Type B pancreatic cell (in vitro differentiated cells): ENCODE measurements around the gene TPGS2. TPM values are rescaled to one million over a fixed set of nuclear protein-coding genes. Genes with fewer than 3 reads are reported as not detected.

Source experiments
- DNase-seq: peaks from one replicate; pipeline ENCODE4 v3.0.0; 2021; ENCODE audit warnings: mixed read lengths; ENCODE audit not compliant: unreplicated experiment; ENCODE audit errors: extremely low spot score
- H3K27ac Mint-ChIP-seq: 2 replicates; pipeline ENCODE4 v1.8.0; 2021; ENCODE audit warnings: mild to moderate bottlenecking, mixed read lengths
- H3K27me3 Mint-ChIP-seq: 2 replicates; pipeline ENCODE4 v1.8.0; 2021; ENCODE audit warnings: mixed read lengths
- H3K36me3 Mint-ChIP-seq: 2 replicates; pipeline ENCODE4 v1.8.0; 2021; ENCODE audit warnings: mixed read lengths
- H3K4me1 Mint-ChIP-seq: one replicate; pipeline ENCODE4 v1.8.0; 2021; ENCODE audit warnings: mixed read lengths; ENCODE audit not compliant: unreplicated experiment
- H3K4me3 Mint-ChIP-seq: 2 replicates; pipeline ENCODE4 v1.8.0; 2021; ENCODE audit warnings: mild to moderate bottlenecking, mixed read lengths
- H3K9me3 Mint-ChIP-seq: 2 replicates; pipeline ENCODE4 v1.8.0; 2021; ENCODE audit warnings: mixed read lengths
- CTCF ChIP-seq: fragments of 200-600 bp; sonication (generic); conservative IDR thresholded peaks from 2 replicates; pipeline ENCODE4 v1.5.0; 2021; ENCODE audit warnings: antibody characterized with exemption, mild to moderate bottlenecking
- total RNA-seq: library from RNA; stranded (reverse); gene quantifications from 2 replicates; pipeline ENCODE4 v1.2.1, GENCODE V29; 2021; ENCODE audit warnings: low replicate concordance

TPGS2 gene
- total RNA-seq, 1 donor from 2014 or later = 121 TPM

- Mint-ChIP-seq H3K27me3 (no peaks in the 10 kb centered on the region), H3K27ac (no peak overlapping the region), H3K36me3 (peaks cover 33% of the 10 kb centered on the region), H3K9me3 (no peaks in the 10 kb centered on the region), H3K4me1 (peaks cover 4% of the 10 kb centered on the region), H3K4me3 (no peak overlapping the region)
- no peak for DNase-seq
- peak; percentile 89 for TF ChIP-seq CTCF
These were observed 19.0 kb downstream of the TPGS2 start for GRCh38 chr18:36809590-36810381.

DNA sequence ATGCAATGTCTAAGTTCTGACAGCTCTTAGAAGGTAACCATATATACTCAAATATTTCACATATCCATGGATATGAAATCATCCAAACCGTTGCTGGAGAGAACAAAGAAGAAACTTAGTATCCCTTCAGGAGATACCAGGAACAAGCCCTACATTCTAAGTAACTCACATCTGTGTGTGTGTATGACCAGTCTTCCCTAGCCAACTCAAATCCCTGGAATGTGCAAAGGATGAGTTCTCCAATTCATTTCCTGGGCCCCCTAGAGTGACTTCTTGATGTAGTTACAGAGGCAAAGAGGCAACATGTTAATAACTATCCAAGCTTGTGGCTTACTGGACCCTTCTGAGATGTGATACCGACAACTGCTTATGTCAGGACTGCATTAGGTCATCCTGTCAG is 20.1 kb downstream of the TPGS2 start:
- no peak overlapping the region for H3K27ac Mint-ChIP-seq
- no peaks in the 10 kb centered on the region for H3K27me3 Mint-ChIP-seq
- no peak overlapping the region for H3K4me3 Mint-ChIP-seq
- H3K9me3 Mint-ChIP-seq = no peaks in the 10 kb centered on the region
- TF ChIP-seq CTCF = no peak
- DNase-seq = no peak
- peaks cover 4% of the 10 kb centered on the region for H3K4me1 Mint-ChIP-seq
- peaks cover 36% of the 10 kb centered on the region for H3K36me3 Mint-ChIP-seq

GRCh38 chr18:36805105-36805504 is 23.7 kb downstream of the TPGS2 start:
- Mint-ChIP-seq H3K4me1 (peaks cover 4% of the 10 kb centered on the region), H3K4me3 (no peak overlapping the region), H3K9me3 (no peaks in the 10 kb centered on the region), H3K27me3 (no peaks in the 10 kb centered on the region), H3K27ac (no peak overlapping the region), H3K36me3 (peaks cover 59% of the 10 kb centered on the region)
- no peak for DNase-seq
- TF ChIP-seq CTCF = no peak

- H3K4me3 Mint-ChIP-seq = no peak overlapping the region
- H3K27me3 Mint-ChIP-seq = no peaks in the 10 kb centered on the region
- H3K36me3 Mint-ChIP-seq = peaks cover 51% of the 10 kb centered on the region
- TF ChIP-seq CTCF = no peak
- DNase-seq = no peak
- H3K4me1 Mint-ChIP-seq = no peaks in the 10 kb centered on the region
- no peak overlapping the region for H3K27ac Mint-ChIP-seq
- no peaks in the 10 kb centered on the region for H3K9me3 Mint-ChIP-seq
These were observed 29.9 kb downstream of the TPGS2 start for GRCh38 chr18:36798738-36799473.

GRCh38 chr18:36792634-36793283 is 36.0 kb downstream of the TPGS2 start:
- Mint-ChIP-seq H3K27ac (no peak overlapping the region), H3K9me3 (no peaks in the 10 kb centered on the region), H3K36me3 (peaks cover 32% of the 10 kb centered on the region), H3K4me3 (no peak overlapping the region), H3K4me1 (no peaks in the 10 kb centered on the region), H3K27me3 (no peaks in the 10 kb centered on the region)
- DNase-seq = no peak
- TF ChIP-seq CTCF = no peak
